GM18508 (cell line): ENCODE results near the gene RGS3.
"Not testable (repeated sequence)": the region's sequence is repeated elsewhere in the genome, so short reads cannot be mapped to it uniquely, and the experiment has no call there.

ENCODE experiments used
- ATAC-seq: cut with Tn5 transposase; IDR thresholded peaks from one replicate; pipeline ENCODE4 v1.9.1; 2021; ENCODE audit warnings: moderate number of reproducible peaks; ENCODE audit not compliant: insufficient read depth, unreplicated experiment

Gene RGS3

DNA sequence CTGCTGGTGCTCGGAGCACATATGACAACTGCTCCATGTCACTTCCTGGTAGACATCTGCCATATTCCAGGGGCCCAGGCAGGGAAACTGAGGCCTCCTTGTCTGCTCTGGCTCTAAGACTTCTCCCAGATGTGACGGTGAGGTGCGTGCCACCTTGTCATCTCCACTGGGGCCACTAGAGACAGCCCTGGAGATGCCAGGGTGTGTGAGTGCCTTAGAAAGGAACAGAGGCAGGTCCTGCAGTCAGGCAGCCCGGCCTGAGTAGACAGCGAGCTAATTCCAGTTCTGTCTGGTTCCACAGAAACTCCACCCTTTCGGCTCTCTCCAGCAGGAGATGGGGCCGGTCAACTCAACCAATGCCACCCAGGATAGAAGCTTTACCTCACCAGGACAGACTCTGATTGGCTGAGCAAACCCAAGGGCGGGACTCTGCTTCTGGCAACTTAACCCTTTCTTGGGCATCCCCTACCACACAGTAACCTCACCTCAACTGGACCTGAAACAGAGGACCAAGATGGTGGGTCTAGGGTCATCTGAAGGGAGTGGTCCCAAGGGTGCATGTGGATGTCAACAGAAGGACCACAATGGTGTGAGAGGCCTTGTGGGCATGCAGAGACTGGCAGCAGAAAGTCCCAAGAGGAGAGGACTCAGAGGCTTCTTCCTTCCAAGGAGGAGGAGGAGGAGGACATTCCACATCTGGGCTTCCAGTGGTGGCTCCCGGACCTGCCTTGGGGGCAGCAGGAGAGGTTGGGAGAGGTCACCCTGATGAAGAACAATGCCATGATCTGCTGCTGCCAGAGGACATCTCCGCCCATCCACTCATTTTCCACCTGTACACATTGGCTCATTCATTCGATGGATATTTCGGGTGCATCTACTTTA, 77.7 kb downstream of the RGS3 start:
- no peak for ATAC-seq

DNA sequence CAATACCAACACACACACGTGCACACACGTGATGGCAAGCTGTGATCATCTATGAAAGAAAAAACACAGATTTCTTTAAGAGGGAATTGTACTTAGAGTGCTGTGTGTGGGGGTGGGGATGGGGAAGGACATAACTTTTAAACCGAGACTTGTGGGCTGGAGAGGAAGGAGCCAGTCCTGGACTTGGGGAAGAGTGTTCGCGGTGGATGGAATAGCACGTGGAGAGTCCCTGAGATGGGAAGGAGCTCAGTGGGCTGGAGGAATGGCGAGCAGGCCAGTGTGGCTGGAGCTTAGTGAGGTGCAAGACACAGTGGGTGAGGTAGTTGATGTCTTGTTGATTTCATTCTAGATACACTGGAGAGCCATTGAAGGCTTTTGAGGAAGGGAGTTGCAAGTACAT, 78.5 kb downstream of the RGS3 start:
- no peak for ATAC-seq

GRCh38 chr9:113542741-113543140, 79.2 kb downstream of the RGS3 start:
- ATAC-seq, result no peak

DNA sequence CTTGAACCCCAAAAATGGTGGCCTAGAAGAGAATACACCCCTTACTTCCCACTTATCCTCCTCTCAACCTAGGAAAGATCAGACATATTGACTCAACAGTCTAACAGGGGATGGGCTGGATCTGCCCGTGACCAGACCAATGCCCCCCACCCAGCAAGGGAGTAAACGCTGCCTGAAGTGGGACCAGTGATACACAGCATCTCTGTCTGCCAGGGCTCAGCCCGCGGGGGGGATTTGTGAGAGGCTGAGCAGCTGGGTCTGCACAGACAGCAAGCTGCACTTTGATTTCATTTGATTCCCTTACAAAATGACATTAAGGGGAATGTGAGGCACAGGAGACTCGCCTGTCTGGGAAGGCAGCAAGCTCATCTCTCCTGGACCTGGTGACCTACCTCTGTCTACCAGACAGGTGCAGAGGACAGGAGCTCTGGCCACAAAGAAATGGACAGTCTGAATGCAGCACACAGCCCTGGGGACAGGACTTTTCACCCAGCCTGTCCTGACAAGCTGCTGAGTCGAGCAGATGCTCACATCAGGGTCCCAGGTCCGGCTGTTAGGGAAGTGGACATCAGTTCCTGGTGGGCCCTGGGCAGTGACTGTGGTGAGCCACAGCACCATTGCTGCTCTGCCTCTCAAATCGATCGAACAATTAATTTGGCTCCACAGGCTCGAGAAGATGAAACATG, 79.9 kb downstream of the RGS3 start:
- ATAC-seq, result no peak

GRCh38 chr9:113543982-113544303, 80.4 kb downstream of the RGS3 start:
- no peak for ATAC-seq

GRCh38 chr9:113545068-113545467, 81.5 kb downstream of the RGS3 start:
- no peak for ATAC-seq

GRCh38 chr9:113546566-113546965, 83.0 kb downstream of the RGS3 start:
- no peak for ATAC-seq

DNA sequence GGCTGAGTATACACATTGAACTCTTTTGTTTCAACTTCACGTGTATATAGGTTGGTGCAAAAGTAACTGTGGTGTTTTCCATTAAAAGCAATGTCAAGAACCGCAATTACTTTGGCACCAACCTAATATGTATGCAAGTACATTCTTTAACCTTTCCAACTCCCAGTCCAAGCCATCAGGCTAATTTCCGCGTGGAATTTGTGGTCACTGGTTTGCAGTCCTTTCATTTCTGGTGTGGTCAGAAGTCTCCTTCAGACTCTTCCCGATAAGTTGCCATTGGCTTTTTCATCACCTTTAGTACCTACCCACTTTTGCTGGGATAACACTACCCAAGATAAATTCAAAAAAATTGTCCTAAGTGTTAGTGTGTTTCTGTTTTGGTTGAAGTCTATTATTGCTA, 84.0 kb downstream of the RGS3 start:
- ATAC-seq, result no peak

GRCh38 chr9:113548221-113549041, 84.9 kb downstream of the RGS3 start:
- ATAC-seq, result no peak

- not testable (repeated sequence) for ATAC-seq
Observed at GRCh38 chr9:113549892-113550291, 86.4 kb downstream of the RGS3 start.

DNA sequence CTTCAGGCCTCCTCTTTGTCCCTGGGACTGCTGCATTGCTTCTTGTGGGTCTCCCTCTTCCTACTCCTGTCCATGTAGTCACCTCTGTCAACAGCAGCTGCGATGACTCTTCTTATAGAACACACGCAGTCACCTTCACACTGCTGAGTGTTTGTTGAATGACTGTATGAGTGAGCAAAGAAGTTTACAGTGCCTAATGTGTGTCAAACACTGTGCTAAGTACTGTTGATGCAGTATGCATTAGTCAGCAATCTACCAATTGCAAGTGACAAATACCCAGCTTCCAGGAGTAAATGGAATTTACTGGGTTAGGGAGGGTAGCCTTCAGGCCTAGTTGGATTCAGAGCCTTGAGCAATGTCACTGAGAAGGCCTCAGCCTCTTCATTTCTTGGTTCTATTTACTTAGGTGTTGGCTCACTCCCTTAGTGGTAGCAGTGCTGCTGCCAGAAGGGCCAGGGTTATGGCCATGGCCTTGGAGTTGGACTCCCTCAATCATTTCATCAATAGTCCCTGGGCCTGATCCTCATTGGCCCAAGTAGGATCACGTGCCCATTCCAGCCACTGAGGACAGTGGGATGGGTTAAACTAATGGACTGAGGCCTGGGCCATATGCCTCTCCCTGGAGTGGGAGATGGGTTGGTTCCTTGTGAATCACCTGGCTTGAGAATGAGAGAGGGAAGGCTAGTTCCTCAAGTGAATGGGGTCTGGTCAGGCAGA, 93.5 kb downstream of the RGS3 start:
- ATAC-seq, result no peak

GRCh38 chr9:113558632-113559502, 95.3 kb downstream of the RGS3 start:
- no peak for ATAC-seq

DNA sequence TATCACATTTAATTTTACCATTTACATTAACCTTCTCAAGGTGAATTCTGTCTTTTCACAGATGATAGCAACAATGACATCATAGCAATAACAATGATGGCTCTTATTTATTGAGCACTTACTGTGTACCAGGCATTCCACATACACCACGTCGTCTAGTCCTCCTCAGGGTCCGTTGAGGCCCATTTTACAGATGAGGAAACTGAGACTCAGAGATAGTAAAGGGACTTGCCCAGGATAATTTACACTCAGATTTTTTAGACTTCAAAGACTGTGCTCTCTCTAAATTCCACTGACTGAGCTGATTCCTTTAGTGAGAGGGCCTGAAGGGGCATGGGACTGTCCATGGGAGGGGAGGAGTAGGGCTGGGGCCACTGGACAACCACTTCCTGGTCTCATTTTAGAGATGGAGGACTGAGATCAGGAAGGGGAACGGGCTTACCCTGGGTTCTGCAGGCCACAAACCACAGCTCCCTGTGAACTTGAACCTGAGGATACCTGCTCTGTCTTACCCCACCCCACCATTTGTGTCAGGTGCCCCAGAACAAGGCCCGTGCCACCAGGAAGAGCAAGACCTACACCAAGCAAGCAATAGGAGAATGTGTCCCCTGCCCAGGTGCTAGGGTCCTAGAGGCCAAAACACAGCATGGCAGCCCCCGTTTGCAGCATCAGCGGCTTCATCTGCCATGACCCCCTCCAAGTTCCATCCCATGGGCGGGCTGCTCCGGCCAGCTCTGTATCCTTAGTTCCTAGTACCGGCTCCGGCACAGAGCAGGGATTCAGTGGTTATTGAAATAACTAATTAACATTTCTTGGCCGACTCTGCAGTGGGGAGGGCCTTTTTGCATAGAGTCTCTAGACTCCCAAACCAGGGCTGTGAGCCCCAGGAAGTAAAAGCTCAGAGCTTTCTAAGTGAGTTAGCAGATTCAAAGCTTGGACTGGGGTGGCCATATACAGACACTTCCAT, 96.6 kb downstream of the RGS3 start:
- no peak for ATAC-seq

- ATAC-seq, result no peak
Observed at GRCh38 chr9:113562653-113563381, 99.3 kb downstream of the RGS3 start.

- ATAC-seq, result no peak
Observed at GRCh38 chr9:113563826-113564497, 100.4 kb downstream of the RGS3 start.

- ATAC-seq, result no peak
Observed at GRCh38 chr9:113564498-113565237, 101.1 kb downstream of the RGS3 start.
